NCI-H82 treated with DMSO at 0.1 percent for 48 hours (cell line): ENCODE data around the gene ARMH3.
A peak's percentile ranks its signal among the peaks of the same experiment; 100 is the strongest.

Source experiments
- DNase-seq: peaks from one replicate; lab custom pipeline; 2025; ENCODE audit not compliant: unreplicated experiment; lab: John Stamatoyannopoulos, UW

Gene ARMH3

DNA sequence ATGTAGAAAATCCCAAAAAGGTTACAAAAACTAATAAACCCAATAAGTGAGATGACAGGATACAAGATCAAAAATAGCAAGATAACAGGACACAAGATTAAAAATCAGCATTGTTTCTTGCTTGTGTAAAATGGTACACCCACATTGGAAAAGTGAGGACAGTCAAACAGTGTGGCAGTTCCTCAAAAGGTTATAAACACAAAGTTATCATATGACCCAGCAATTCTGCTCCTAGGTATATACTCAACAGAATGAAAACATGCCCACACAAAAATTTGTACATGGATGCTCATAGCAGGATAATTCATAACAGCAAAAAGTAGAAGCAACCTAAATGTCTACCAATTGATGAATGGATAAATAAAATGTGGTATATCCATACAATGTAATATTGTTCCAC, 105.8 kb downstream of the ARMH3 start:
- DNase-seq = no peak

DNA sequence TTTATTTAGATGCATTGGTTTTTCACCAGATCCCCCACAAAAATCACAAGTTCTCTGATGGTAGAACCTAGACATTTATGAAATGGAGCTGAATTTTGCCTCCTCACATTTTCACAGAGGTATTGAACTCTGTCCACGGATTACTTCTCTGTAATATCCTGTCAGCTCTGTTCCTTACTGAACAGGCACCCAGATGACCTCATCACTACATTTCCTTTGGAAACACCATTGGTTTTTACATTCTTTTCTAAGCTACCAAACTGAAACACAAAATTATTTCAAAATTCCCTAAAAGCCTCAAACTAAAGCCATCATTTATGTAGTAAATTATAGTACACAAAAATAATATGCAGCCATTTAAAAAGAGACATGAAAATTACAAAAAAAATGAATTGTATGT, 114.1 kb downstream of the ARMH3 start:
- no peak for DNase-seq

DNA sequence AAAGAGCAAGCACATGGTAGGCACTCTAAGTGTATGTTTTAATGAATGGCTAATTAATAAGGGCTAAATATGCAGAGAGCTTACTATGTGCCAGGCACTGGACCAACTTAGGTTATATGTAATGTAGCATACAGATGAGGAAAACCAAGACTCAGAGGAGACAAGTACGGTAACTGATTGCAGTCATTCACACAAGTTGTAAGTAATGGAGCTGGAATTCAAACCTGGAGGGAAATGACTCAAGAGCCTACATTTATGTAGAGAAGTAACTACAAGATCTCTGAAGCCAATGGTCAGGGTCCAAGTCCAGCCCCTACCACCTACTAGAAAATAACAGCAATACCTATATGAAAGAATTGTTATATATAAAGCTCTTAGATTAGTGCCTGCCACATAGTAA, 115.1 kb downstream of the ARMH3 start:
- no peak for DNase-seq

DNA sequence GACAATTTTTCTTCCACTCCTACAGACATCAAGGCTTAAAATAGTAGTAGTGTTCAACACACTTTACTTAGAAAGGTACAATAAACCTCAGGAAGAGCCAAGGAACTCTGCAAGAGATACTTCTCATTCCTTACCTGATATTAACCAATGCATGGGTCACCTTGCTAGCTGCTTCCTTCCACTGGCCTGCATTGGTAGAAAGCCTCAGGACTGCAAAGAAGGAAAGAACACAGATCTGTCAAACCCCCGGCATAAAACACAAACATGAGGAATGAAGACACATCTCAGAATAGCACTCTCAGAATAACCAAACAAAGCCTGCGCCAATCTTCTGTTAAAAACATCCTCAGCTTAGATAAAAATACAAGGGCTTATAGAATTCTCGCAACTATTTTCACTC, 116.2 kb downstream of the ARMH3 start:
- no peak for DNase-seq

DNA sequence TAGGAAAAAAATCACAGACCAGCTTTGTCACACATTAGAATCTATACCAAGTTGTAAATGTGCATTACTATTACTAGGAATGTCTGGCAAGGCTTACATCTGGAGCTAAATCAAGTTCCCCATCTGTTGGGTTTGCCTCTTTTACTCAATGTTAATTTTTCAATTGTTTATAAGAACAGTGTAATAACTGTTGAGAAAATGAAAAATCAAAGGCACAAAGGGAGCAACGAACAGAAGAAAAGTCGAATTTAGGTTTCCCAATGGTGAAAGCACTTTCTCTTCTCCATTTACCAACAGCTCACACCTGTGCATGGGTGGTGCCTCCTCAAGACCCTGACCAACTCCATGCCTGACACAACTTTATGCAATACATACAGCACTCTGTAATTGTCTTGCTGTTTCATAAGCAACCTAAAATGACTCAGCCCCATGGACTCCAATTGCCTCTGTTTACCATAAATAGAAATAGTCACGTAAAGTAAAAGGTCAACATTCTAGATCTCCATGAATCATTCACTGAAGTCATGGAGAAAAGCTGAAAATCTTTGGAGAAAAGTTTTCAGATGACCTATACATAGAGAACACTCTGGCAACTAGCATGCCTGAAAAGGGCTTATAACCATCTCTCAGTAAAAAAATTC, 116.8 kb downstream of the ARMH3 start:
- no peak for DNase-seq

DNA sequence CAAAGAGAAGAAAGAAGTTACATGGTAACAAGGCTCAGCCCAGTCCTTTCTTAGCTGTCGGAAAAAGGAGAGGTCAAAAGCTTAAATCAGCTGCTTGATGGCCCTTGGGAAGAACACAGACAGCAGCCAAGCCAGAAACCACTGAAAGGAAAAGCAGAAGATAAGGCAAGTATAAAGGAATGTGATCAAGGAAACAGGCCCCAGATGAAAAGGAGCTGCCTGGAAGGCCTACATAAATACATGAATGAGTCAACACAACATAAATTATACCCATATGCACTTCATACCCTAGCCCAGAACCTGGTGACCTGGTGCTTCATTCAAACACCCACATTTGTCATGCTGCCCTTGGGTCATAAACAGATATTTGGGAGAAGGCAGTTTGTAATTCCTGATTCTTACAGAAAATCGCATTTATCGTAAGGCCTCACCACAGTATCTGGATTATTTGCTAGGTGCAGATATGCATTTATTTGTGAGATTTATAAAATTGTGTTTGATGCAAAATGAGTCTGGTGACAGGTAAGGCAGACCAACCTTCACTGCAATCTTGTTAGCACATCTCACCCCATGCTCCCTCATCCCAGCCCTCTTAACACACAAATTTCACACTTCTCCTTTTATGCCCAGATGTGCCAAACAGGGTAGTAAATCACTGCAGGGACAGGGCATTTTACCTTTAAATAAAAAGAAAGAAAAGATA, 117.5 kb downstream of the ARMH3 start:
- DNase-seq = no peak

DNA sequence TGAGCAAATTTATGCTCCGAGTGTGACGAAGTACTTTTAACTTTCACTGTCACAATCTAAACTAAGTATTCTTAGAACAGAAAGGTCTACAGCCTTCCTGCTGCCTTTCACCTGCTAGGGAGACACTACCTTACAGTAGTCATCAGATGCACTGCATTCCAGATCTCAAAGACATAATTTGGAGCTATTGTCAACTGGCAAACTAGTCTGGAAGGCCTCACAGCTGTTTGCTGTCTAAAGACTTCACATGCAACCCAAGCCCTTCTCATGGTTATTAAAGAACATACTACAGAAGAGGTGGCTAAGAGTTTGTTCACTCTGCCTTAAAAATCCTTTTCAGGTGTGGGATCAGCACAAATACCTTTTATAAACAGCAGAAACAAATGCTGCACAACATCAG, 120.5 kb downstream of the ARMH3 start:
- no peak for DNase-seq

DNA sequence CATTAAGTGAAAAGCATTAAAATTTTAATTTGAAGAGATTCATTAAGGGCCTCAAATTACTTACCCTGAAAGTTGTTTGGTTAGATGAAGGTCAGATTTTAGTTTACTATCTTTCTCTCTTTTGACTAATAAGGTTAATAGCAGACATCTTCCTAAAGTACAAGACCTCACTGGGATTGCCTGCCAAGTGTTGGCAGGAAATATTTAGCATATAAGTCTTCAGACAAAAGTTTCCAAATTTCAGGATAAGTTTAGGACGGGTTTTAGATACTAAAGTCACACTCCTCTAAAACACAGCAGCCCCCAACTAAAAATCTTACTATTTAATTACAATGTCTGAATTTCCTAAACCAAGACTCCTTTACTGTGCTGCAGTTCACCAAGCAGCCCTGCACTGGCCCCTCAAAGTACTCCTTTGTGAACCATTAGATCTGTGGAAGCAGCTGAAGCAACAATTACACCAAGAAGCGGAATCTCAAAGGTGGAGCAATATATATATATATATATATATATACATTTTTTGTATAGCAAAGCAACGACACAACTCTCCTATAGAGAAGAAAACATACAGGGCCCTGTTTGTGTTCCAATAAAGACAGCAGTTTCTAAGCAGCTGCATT, 121.2 kb downstream of the ARMH3 start:
- no peak for DNase-seq

DNA sequence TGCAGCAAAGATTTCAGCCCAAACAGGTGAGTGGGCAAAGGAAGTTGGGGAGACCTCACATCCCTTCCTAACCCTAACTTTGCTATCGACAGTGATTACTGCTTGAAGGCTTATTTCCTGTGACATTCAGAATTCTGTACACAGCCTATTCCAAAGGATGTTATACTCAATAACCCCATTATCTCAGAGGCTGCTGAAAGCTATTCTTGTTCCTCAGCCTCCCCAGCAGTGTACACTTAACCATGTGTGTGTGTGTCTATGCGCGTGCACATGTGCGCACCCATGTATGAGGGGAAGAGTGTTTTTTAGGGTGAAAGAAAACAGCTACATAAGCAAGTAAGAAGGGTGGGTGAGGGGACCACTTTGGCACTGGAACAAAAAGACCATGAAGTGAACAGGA, 122.0 kb downstream of the ARMH3 start:
- DNase-seq = no peak

DNA sequence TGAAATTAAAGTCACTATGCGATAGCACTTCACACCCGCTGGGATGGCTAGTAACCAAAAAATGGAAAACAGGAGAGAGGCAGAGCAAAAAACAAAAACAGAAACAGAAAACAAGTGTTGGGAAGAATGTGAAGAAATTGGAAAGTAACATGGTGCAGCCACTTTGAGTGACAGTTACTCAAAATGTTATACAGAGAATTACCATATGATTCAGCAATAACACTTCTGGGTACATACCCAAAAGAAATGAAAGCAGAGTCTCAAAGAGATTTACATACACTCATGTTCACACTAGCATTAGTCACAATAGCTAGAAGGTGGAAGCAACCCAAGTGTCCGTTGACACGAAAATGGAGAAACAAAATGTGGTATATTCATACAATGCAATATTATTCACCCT, 123.8 kb downstream of the ARMH3 start:
- no peak for DNase-seq

DNA sequence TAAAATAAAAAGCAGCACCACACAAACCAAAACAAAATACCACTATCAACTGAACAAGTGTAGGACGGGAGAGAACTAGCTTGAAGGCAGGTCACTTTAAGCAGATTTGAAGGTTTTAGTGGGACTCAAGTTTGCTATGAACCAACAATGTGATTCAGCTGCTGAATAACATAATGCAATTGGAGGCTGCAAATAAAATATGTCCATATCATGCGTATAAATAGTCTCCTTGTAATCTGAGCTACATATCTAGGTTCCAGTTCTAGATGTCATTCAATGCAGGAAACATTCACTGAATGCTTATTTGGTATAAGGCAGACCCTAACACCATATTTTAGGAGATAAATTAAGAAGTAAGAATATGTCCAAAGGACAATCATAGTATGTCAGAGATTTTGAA, 130.9 kb downstream of the ARMH3 start:
- no peak for DNase-seq

DNA sequence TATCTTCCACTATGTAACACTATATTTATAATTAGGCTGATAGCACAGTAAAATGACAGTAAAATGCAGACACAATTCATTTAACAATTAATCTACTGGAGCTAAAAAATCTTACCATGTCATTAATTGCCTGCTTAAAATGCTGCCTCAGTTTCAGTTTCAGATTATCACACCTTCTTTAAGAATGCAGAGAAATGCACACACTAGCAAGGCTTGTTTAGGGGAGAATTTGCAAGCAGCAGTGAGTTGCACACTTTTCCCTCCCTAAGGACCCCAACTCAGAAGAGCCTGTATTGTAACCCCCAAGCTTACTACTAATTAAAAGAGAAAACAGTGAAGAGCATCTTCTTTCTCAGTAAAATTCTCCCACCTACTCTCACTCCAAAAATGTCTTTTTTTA, 132.7 kb downstream of the ARMH3 start:
- no peak for DNase-seq

DNA sequence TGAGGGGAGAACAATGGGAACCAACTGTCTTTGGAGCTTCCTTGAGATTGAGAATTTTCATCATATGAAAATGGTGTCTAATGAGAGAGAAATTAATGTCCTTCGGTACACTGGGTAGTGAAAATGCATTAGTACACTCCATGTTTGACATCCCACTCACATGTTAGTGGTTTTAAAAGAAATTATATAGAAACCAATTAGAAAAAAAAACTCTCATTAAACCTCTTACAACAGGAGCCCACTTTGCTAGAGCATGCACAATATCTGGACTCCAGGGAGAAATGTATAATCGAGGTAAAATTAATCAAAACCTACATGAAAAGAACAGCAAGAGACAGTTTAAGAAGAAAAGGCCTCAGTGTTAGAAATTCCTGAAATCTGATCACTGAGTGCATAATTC, 133.1 kb downstream of the ARMH3 start:
- no peak for DNase-seq

DNA sequence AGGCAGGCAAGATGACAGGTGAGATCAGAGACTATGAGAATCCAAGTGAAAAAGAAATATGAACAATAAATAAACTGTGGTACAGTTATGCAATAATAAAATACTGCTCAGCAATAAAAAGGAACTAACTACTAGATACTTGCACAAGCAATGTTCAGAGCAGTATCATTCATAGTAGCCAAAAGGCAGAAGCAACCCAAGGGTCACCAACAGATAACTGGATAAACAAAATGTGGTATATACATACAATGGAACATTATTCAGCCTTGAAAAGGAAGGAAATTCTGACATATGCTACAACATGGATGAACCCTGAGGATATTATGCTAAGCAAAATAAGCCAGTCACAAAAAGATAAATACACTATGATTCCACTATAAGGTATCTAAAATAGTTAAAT, 135.4 kb downstream of the ARMH3 start:
- DNase-seq = no peak

DNA sequence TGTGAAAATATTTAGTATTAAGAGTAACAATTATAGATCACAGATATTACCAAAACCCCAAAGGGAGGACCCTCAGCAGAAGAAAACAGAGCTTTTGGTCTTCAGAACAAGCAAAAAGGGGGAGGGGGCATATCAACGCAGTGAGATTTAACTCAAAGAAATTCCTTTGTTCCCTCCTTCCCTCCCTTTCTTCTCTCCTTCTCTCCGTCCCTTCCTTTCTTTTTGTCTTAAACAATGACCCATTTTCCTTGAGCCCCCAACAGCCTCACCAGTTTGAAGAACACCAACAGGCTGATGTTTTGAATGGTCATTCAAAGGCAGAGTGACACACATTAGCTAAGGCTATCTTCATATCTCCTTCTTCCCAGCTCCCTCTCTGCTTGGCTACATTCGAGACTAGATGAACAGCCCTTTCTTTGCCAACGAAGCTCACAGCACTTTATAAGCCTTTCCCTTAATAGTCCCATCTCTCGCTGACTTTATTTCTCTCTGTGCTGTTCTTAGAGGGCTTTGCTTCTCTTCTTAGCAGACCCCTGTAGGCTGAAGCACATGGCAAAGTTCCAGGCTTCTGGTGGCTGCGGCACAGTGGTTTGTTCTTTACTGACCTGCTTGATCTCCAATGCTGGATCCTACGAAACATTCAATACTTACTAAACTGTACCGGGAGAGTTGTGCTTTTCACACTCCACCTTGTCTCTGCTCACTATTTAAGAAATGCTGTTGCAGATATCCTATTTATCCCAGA, 136.8 kb downstream of the ARMH3 start:
- DNase-seq = no peak

DNA sequence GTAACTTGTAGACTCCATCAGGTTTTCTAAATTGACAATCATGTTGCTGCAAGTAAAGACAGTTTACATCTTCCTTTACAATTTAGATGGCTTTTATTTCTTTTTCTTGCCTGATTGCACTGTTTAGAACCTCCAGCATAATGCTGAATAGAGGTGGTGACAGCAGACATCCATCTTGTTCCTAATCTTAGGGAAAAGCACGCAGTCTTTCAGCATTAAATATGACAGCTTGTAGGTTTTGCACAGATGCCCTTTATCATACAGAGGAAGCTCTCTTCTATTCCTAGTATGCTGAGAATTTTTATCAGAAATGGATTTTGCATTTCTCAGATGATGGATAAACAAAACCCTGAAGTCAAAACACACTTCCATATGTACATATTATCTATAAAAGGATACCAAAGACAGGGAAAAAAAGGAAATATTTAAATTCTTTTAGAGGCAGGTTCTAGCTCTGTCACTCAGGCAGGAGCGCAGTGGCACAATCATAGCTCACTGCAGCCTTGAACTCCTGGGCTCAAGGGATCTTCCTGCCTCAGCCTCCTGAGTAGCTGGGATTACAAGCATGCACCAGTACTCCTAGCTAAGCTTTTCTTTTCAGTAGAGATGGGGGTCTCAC, 143.3 kb downstream of the ARMH3 start:
- DNase-seq = no peak

DNA sequence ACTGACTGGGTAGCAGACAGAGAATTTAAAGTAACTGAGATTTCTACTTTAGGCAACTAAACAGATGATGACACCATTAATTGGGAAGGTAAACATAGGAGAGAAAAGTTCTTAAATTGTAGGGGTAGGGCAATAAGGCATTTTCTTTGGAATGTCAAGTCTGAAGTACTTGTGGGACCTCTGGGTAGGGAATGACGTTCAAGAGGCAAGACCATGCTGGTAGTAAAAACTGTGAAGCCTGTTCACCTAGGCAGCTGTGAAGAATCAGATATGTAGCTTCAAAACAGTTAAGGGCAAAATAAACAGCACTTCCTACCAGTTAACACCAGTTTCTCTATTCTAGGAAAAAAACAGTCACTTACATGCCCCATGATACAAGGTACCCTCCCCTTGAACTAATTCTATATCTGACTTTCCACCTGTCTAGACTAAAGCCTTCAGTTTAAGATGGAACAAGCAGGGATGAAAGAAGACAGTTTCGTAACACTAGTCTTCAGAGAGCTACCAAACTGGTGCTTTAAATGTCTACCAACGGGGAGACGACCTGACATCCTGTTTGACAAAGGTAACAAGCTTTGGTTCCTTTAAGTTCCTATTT, 149.3 kb downstream of the ARMH3 start:
- DNase-seq = no peak

DNA sequence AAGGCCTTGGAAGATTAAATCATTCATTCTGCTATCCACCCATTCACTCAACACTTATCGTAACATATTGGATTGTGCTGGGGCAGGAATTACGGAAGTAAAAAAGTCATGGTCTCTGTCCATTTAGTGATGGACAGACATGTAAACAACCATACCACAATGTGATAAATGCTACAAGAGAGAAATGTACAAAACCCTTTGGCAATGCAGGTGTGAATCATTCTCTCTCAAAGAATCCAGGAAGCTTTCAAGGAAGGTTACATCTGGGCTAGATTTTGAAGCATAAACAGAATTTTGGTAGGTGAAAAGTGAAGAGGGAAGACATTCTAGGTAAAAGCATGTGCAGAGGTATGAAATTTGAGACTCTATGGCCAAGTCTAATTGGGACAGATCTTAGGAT, 150.7 kb downstream of the ARMH3 start:
- no peak for DNase-seq

DNA sequence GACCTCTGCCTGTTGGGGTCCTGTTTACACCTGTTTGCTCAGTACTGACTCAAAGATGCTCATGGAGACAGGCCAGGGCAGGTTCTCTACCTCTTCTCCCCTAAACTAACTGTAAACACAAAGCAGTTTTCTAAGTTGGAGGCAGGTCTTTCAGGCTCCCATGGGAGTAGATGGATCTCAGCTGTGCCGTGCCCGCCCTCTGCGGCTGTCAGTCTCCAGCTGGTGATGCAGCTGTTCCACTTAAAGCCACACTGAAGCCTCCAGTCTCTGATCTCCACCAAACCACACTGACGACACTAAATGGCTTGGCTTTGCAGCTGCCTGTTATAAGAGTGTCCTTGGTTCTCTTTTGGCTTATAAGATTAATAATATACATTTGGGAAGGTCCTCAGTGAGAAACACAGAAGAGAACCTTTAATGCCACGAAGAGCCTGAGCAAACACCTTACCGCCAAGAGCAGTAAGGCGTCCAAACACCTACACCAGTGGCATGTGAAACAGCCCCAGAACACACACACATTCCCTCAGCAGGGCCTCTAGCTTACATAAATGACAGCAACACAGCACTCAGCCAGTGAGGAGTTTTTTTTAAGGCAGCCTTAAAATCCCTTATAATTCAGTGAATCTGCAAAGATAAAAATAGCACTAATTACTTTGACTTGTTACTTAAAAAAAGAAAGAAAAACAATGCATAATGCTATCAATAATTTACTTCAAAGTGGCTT, 152.0 kb downstream of the ARMH3 start:
- DNase-seq = peak; percentile 84

DNA sequence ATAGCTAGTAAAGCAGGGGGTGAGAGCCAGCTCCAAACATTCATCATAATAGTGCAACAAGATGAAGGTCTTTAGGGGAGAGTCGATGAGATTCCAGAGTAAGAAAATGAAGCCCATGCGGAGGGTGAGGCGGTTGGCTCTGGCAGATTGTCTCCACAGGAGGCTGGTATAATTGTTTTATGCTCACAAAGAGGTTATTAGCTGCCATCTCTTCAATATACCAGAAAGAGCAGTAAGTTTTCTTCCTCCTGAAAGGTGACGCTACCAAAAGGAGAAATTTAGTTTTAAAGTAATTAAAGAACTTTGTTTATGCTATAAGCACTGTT, 153.2 kb downstream of the ARMH3 start:
- no peak for DNase-seq
